Embryonic facial prominence (tissue), 1 donor: ENCODE results near the gene RHCE.
"Not testable (repeated sequence)": the region's sequence is repeated elsewhere in the genome, so short reads cannot be mapped to it uniquely, and the experiment has no call there.

Experiments used
- DNase-seq: peaks from one replicate; pipeline ENCODE4 v3.0.0-alpha.2; 2016; ENCODE audit errors: extremely low spot score

The RHCE gene

DNA sequence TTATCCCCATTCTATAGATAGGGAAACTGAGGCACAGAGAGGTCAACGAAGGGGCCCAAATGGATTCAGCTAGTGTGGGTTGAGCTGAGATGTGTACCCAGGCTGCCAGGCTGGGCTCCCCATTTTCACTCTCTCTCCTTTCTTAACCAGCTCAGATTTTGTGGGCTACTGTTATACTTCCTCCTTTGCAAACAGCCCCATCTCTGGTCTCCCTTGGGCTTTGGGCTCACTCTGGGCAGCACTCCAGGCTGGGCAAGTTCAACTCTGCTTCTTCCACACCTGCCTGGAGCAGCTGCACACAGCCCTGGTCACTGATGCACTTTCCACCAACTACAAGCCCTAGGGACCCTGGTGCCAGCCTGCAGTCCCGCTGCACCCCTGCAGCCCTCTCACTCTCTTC is 22.5 kb downstream of the RHCE start:
- not testable (repeated sequence) for DNase-seq

DNA sequence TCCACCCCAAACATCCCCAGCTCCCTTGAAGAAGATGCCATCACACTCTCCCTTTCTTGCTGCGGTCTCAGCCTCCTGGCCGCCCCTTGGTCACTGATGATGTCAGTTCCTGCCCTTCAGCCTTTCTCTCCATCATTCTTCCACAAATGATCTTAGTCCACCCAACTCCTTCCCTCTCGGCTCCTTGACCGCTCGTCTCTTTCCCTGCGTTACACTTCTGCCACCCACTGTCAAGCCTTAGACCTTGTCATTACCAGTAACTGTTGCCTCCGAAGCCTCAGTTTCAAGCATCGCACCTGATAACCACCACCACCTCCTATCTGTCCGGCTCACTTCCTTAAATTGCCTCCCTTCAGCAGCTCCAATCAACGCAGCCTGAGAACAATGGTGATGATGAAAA is 23.1 kb downstream of the RHCE start:
- not testable (repeated sequence) for DNase-seq

DNA sequence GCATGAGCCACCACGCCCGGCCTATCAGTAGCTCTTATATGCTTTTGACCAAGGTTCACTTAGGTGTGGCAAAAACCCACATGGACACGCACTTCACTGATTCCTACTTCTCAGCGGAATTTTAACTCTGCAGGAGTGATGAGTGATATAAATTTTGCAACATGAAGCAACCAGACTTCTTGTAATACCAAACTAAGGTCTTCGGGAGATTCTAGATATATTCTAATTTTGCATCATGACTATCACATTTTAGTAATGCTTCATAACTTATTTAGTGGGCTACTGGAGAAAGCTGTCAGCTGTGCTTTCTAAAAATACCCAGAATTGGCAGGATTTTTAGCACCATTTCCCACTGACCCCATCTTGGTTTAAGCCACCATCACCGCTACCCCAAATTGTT is 27.8 kb downstream of the RHCE start:
- DNase-seq, result no peak

DNA sequence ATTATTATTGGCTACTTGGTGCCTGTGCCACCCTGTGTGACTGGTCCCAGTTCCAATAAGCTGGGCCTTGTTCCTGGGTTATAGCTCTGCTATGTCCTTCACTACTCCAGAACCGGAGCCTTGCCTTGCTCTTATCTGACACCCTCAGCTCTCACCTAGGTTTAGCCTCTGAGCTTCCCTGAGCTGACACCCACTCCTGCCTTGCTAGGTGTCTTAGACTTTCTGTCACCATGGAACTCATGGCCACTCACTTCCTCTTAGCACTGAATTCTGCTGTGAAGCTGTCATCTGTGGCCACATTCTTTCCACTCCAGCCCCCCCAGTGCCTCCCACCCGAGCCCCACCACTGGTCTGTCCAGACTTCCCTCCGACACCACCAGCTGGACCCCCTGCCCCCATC is 30.9 kb downstream of the RHCE start:
- not testable (repeated sequence) for DNase-seq

DNA sequence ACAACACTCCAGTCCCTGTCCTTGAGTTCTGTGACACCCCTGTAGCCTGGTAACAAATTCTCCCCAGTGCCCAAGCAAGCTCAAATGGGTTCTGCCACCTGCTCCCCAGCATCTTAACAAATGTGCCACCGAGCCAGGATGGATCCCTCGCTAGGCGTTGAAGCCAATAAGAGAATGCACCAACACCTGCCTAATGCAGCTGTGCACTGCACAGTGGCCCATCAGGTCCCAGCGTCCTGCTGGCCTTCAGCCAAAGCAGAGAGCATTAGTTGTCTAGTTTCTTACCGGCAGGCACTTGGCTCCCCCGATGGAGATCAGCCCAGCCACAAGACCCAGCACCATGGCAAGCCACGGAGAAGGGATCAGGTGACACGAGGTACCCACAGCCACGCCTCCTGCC is 31.9 kb downstream of the RHCE start:
- DNase-seq, result not testable (repeated sequence)

DNA sequence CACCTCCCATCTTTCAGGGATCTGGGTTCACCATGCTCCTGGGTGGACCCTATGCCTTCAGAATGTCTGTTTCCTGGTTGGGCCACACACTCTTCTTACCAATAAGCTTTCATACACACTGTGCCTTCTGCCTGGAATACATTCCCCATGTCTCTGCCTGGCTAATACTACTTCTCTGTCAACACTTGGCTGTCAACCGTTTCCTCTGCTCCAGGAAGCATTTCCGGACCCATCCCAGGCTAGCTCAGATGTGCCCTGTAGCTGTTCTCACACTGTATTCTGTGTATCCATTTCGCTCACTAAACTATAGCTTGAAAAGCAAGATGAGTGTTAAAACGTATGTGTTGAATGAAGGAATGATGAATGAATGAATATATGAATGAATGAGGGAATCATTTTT is 33.5 kb downstream of the RHCE start:
- not testable (repeated sequence) for DNase-seq

DNA sequence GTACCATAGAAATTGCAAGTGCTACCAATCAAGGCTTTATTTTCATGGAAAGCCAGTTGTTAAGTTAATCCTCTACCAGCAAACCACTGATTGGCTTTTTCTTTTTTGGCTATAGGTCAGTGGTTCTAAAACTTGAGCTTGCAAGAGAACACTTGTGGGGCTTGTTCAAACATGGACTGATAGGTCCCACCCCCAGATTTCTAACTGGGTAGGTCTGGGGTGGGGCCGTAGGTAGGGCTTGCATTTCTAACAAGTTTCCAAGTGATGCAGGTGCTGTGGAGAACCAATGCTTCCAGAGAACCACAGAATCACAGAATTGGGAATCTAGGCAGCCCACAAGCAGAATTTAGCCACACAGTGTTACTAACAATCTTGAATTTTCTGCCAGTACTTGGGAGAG is 36.8 kb downstream of the RHCE start:
- DNase-seq, result not testable (repeated sequence)

DNA sequence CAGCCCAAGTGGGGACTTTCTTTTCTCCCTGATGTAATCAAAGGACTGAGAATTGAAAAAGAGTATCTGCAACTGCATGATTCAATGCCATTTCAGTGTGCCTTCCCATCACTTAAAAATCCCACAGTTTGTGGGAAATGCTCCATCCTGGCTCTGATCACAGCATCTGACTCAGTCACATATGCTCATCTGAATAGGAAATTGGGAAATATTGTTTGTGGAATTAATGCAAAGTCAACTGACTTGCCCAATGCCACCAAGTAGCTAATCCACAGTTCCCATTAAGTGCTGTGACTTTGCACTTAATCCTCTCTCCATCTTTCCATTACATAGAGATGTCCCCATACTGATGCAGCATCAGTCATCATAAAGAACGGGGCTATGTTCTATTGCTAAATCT is 37.5 kb downstream of the RHCE start:
- DNase-seq, result not testable (repeated sequence)

DNA sequence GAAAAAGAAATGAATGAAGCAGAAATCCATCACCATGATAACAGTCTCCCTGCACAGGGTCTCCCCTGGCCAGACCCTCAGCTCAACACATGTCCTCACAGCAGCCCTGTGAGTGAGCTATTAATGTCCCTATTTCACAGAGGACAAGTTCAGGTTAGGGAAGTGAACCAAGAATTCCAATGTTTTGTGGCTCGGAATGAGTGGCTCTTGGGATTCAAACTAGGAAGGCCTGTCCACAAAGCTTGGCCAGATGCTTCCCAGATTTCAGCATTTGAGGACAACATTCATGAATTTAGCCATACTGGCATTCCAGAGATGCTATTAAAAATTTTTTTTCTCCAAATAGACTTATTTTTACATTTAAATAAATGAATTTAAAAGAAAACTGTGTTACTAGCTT is 38.1 kb downstream of the RHCE start:
- DNase-seq, result not testable (repeated sequence)

DNA sequence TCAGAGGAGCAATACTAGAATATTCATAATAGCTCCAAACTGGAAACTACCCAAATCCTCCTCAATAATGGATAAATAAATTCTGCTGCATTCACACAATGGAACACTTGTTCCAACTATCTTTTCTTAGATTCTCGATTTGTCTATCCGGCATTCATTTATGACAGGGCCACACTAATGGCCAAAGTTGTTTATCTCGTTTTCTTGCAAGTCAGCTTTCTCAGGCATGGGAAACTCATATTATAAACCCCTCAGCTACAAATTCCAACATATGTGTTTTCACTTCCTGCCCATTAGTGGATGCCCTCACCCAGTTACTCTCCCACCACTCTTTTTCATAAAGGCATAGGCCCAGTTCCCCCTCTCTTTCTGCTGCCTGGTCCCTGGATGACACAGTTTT is 42.3 kb downstream of the RHCE start:
- DNase-seq, result not testable (repeated sequence)

DNA sequence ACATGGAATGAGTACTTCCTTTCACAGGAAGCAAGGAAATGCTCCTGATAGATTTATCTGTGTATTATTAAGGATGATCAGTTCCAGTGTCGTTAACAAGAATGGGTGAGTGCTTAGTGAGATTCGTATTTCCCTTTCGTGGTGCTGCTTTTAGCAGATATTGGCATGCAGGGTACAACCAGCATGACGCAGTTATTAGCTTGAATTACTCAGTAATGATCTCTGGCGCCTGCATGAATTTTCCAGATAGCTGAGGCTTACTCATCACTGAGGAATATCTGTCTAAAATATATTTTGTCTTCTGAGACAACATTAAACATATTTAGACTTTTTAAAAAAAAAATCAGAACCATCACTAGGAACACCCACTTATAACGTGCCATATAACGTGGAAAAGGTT is 48.9 kb downstream of the RHCE start:
- DNase-seq, result not testable (repeated sequence)

DNA sequence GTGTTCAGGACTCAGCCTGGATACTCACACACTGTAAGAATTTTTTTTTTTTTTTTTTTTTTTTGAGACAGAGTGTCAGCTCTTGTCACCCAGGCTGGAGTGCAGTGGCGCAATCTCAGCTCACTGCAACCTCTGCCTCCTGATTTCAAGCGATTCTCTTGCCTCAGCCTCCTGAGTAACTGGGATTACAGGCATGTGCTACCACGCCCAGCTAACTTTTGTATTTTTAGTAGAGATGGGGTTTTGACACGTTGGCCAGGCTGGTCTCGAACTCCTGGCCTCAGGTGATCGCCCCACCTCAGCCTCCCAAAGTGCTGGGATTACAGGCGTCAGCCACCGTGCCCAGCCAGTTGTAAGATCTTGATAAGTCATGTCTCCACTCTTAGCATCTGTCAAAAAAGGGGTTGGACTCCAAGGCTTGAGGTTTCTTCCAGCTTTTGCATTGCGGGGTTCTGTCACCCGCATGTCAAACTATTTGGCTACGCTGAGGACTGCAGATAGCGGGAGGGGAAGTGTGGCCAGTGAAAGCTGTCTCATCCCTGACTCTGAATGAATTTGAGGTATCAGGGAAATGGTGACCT is 50.8 kb downstream of the RHCE start:
- DNase-seq, result not testable (repeated sequence)

DNA sequence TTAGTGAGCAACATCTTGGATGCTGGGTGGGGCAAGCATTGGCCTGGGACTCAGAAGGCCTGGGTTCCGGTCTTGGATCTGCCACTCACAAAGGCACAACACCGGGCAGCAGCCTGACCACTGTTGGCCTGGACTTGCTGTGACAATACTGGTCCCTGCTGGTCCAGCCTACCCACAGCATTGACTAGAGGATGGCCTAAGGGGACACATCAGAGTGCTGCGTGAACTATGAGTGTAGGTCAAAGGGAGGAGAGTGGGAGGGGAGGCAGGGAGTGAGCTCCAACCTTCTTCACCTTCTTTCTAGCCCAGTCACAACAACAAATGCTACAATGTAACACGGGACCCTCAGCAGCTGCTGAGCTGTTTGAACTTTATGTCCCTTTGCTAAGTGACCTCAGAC is 51.4 kb downstream of the RHCE start:
- DNase-seq, result no peak

DNA sequence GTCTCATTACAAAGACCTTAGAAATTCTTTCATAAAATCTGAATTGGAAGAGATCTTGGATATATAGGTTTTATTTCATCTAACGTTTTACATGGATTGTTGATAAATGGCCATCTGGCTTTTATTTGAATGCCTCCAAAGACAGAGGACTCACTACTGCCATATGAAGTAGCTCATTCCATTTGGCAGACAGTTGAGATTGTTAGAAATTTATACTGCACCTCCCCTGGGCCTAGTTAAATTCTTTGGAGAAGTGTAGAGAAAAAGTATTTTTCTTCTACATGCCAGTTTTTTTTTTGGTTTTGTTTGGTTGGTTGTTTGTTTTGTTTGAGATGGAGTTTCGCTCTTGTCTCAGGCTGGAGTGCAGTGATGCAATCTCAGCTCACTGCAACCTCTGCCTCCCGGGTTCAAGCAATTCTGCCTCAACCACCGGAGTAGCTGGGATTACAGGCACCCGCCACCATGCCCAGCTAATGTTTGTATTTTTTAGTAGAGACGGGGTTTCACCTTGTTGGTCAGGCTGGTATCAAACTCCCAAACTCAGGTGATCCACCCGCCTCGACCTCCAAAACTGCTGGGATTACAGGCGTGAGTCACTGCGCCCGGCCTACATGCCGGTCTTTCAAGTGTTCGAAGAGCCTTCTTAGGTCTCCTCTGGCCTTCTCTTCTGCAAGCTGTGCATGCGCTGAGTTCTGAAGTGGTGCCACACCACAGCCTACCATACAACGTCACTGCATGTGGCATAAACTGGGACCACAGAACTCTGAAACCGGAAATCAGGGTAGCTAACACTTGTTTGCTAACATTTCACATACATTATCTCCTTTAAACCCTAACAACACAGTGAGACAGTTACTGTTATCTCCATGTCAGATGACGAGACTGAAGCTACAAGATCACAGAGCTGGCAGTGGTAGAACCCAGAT is 57.7 kb downstream of the RHCE start:
- not testable (repeated sequence) for DNase-seq

DNA sequence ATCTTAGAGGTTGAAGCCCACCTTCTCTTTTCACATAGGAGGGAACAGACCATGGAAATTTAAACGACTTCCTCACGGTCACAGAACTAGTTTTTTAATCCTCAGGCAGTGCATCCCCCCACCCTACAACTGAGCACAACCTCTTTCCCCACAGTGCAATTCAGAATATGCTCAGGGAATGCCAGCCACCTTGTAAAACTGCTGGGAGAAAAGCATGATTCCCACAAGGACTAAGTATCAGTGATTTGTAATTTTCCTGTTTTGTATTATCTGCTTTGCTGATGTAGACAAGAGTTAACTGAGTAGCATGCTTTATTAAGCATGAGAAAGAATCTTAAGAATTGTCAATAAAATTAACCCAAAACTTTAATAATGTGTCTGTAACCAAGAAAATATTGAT is 58.7 kb downstream of the RHCE start:
- DNase-seq, result no peak

DNA sequence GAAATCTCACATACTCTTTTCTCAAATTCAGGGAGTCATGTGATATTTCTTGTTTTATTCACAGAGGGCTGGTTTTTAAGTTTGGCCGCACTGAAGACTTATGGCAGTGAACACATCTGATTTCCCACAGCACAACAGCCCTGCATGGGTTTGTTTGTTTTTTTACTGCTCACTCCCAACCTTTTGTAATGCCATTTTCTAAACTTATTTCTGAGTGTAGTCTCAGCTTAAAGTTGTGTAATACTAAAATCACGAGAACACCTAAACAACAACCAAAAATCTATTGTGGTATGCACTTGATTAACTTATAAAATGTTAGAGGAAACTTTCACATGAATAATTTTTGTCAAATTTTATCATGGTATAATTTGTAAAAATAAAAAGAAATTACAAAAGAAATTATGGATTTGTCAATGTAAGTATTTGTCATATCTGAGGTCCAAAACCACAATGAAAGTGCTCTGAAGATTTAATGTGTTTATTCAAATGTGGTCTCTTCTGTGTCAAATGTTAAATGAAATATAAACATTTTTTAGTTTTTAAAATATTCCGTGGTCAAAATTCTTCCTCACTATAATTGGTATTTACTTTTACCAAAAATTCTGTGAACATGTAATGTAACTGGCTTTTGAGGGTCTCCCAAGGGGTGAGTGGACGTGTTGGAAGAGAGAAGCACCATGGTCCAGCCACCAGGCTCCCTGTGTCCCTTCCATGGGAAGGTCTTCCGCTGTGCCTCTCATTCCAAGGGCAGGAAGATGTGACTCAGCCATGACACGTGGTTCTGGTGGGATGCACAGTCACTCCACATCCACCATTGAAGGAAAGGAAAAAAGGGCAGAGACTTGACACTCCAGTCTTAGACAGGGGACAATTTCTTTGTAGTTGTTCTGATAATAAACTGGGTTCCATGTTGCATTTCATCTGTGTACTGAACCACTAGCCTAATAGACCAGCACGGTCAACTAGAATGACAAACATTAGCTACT is 59.7 kb downstream of the RHCE start:
- no peak for DNase-seq

DNA sequence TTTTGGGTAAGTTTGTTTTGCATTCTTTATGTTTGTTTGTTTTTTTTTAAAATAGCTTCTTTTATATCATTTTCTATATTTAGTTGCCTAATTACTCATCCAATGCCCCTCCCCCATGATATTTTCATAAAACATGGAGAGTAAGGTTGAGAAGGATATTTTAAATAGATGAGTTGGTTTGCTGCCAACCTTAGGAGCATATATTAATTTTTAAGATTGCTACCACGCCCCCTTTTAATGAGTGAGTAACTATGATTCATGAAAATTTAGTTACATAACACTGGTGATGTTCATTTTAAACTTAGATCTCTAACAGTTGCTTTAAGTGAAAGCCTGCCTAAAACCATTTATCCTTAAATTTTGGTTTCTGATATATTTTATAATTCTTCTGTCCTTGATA is 63.8 kb downstream of the RHCE start:
- DNase-seq, result no peak

DNA sequence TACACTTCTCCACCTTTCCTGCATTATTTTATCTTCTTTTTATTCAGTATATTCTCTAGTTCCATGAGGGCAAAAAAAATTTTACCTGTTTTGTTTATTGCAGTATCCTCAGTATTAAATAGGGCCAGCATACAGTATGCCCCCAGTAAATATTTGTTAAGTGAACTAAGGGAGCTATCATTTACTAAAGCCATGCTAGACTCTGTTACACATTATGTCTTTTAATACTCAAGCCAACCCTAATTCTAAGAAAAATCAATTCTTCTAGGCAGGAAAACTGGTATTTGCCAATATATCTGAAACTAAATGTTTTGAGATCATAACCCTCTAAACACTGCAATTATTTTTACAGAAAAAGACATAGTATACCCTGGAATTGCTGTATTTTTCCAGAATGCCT is 64.2 kb downstream of the RHCE start:
- DNase-seq, result no peak

DNA sequence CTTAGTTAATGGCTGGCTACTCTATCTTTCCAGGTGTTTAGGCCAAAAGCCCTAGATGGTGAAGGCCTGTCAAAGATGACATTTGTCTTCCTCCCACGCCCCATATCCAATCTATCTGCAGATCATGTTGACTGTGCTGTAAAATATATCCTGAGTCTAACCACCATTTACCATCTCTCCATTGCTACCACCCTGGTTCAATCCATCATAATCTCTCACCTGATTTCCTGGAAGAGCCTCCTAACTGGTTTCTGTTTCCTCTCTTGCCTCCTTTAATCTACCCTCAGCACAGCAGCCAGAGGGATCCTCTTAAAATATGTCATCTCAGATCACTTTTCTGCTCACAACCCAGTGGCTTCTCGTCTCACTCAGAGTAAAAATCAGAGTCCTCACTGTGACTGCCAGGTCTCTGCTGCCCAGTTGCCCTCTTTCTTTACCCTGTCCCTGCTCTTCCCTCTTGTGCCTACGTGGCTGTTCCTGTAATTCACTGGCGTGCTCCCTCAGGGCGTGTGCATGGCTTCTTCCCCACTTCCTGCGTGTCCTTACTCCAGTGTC is 64.7 kb downstream of the RHCE start:
- DNase-seq, result no peak

DNA sequence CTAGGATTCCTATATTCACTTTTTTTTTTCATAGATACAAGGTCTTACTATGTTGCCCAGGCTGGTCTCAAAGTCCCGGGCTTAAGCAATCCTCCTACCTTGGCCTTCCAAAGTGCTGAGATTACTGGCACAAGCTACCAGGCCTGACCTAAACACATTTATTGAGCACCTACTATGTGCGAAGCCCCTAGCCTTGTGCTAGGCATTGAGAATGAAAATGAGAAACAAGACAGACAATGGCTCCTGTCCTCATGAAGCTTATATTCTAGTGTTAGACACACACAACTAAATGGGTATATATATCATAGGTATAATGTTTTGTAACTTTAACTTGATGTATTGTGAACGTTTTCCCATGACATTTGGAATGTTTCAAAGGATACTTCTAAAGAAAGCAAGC is 71.0 kb downstream of the RHCE start:
- DNase-seq, result no peak

DNA sequence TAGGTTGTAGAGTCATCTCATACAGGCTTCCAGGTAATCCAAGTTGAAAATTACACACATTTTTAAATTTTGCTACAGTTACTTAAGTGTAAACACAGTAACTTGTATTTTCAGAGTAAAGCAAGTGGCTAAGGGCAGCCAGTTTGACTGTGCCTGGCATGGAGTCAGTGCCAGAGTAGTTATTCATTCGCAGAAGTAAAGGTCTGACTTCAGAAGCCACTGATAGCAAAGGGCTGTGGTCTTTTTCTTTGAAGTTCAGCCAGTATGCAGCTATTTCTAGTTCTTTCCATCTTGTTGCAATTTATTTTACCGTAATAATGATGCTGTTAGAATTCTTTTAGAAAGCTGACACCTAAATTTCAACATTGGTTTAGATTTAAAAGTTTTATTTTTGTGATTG is 73.1 kb downstream of the RHCE start:
- DNase-seq, result no peak

DNA sequence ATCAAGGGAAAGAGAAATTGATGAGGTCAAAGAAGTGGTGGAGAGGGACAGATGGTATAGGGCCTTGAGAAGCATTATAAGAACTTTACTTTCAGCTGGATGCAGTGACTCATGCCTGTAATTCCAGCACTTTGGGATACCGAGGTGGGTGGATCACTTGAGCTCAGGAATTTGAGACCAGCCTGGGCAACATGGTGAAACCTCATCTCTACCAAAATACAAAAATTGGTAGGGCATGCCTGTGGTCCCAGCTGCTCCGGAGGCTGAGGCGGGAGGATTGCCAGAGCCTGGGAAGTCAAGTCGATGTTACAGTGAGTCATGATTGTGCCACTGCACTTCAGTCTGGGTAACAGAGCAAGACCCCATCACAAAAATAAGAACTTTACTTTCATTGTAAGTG is 76.8 kb downstream of the RHCE start:
- no peak for DNase-seq
